HEK293T (cell line): ENCODE measurements around the gene FAM114A1.
"Not testable (repeated sequence)": the region's sequence is repeated elsewhere in the genome, so short reads cannot be mapped to it uniquely, and the experiment has no call there.

Source experiments
- CTCF ChIA-PET: fragments of 350-600 bp; formaldehyde crosslinking; extraction: SDS; loops from one replicate; lab custom pipeline; 2021; ENCODE audit warnings: antibody characterized with exemption, inconsistent platforms; lab: Yijun Ruan, JAX
- POLR2A ChIA-PET: fragments of 350-600 bp; formaldehyde crosslinking; extraction: SDS; loops from one replicate; lab custom pipeline; 2020; ENCODE audit warnings: antibody characterized with exemption, inconsistent platforms; lab: Yijun Ruan, JAX
- DNase-seq: peaks from one replicate; pipeline ENCODE4 v3.0.0; 2012; ENCODE audit warnings: mixed read lengths; ENCODE audit errors: extremely low spot score
- ARNT ChIP-seq: fragments of 450-650 bp; IDR thresholded peaks from 2 replicates; pipeline ENCODE4 v1.6.1; 2017; ENCODE audit warnings: mild to moderate bottlenecking
- BHLHE40 ChIP-seq: fragments of 450-650 bp; IDR thresholded peaks from 2 replicates; pipeline ENCODE4 v1.6.1; 2016; ENCODE audit warnings: mild to moderate bottlenecking, moderate library complexity, borderline replicate concordance
- CTBP1 ChIP-seq: fragments of 450-650 bp; IDR thresholded peaks from 2 replicates; pipeline ENCODE4 v1.6.1; 2016; ENCODE audit warnings: borderline replicate concordance
- ELF4 ChIP-seq: fragments of 450-650 bp; IDR thresholded peaks from 2 replicates; pipeline ENCODE4 v1.6.1; 2017; ENCODE audit warnings: antibody characterized with exemption
- FOXA1 ChIP-seq: fragments of 450-650 bp; IDR thresholded peaks from 2 replicates; pipeline ENCODE4 v1.6.1; 2016; ENCODE audit warnings: mild to moderate bottlenecking
- FOXK2 ChIP-seq: fragments of 450-650 bp; IDR thresholded peaks from 2 replicates; pipeline ENCODE4 v1.6.1; 2016; ENCODE audit warnings: mild to moderate bottlenecking
- FOXM1 ChIP-seq: fragments of 450-650 bp; IDR thresholded peaks from 2 replicates; pipeline ENCODE4 v1.6.1; 2017; ENCODE audit warnings: mild to moderate bottlenecking, borderline replicate concordance
- HDGF ChIP-seq: fragments of 450-650 bp; IDR thresholded peaks from 2 replicates; pipeline ENCODE4 v1.6.1; 2017; ENCODE audit warnings: antibody characterized with exemption, borderline replicate concordance
- L3MBTL2 ChIP-seq: fragments of 450-650 bp; conservative IDR thresholded peaks from 2 replicates; pipeline ENCODE4 v1.6.1; 2016; ENCODE audit warnings: mild to moderate bottlenecking
- LEF1 ChIP-seq: fragments of 450-650 bp; IDR thresholded peaks from 2 replicates; pipeline ENCODE4 v1.6.1; 2017; ENCODE audit warnings: mild to moderate bottlenecking, borderline replicate concordance
- NFRKB ChIP-seq: fragments of 450-650 bp; IDR thresholded peaks from 2 replicates; pipeline ENCODE4 v1.6.1; 2016; ENCODE audit warnings: mild to moderate bottlenecking, moderate library complexity
- PKNOX1 ChIP-seq: fragments of 450-650 bp; IDR thresholded peaks from 2 replicates; pipeline ENCODE4 v1.6.1; 2016
- SP1 ChIP-seq: fragments of 450-650 bp; IDR thresholded peaks from 2 replicates; pipeline ENCODE4 v1.6.1; 2017
- SUZ12 ChIP-seq: fragments of 450-650 bp; IDR thresholded peaks from 2 replicates; pipeline ENCODE4 v1.6.1; 2016; ENCODE audit warnings: mild to moderate bottlenecking
- TARDBP ChIP-seq: fragments of 450-650 bp; IDR thresholded peaks from 2 replicates; pipeline ENCODE4 v1.6.1; 2016
- ZNF384 ChIP-seq: fragments of 450-650 bp; IDR thresholded peaks from 2 replicates; pipeline ENCODE4 v1.6.1; 2016

Gene FAM114A1

GRCh38 chr4:38930204-38930603 is 62.6 kb downstream of the FAM114A1 start:
- DNase-seq, result no peak
- CTCF ChIA-PET, result no interaction called here
- POLR2A ChIA-PET, result no interaction called here
- TF ChIP-seq FOXM1 (no peak), FOXK2 (no peak), PKNOX1 (no peak), TARDBP (no peak), LEF1 (no peak), SP1 (no peak), BHLHE40 (no peak), FOXA1 (no peak), CTBP1 (no peak)

- TF ChIP-seq LEF1 (no peak), FOXM1 (no peak), SUZ12 (no peak), HDGF (no peak), TARDBP (no peak), FOXA1 (no peak), NFRKB (no peak), ARNT (no peak), SP1 (no peak), L3MBTL2 (no peak), PKNOX1 (no peak), ELF4 (no peak), BHLHE40 (no peak), ZNF384 (no peak), FOXK2 (no peak), CTBP1 (no peak)
- CTCF ChIA-PET, result no interaction called here
- POLR2A ChIA-PET, result no interaction called here
- no peak for DNase-seq
Observed at GRCh38 chr4:38930707-38931106, 63.1 kb downstream of the FAM114A1 start.

- ChIA-PET CTCF (no interaction called here), POLR2A (no interaction called here)
- DNase-seq, result no peak
- no peak for TF ChIP-seq HDGF
- TF ChIP-seq FOXA1, result no peak
Observed at GRCh38 chr4:38931125-38931524, 63.5 kb downstream of the FAM114A1 start.

GRCh38 chr4:38935391-38936073 is 67.9 kb downstream of the FAM114A1 start:
- ChIA-PET POLR2A (no interaction called here), CTCF (interaction anchor here (0.6 kb wide), 1 partner anchor 199 kb away, joined by 3 read pairs; no protein-coding TSS in a partner anchor)
- no peak for DNase-seq
- TF ChIP-seq SP1, result no peak
- TF ChIP-seq NFRKB, result no peak
- TF ChIP-seq ARNT, result no peak

- CTCF ChIA-PET, result no interaction called here
- no peak for DNase-seq
- POLR2A ChIA-PET, result no interaction called here
- TF ChIP-seq FOXM1, result no peak
- TF ChIP-seq FOXA1, result no peak
- TF ChIP-seq SP1, result no peak
- no peak for TF ChIP-seq NFRKB
- no peak for TF ChIP-seq ELF4
- TF ChIP-seq HDGF, result no peak
- TF ChIP-seq TARDBP, result no peak
- no peak for TF ChIP-seq FOXK2
- TF ChIP-seq ARNT, result no peak
- no peak for TF ChIP-seq ZNF384
- no peak for TF ChIP-seq L3MBTL2
- TF ChIP-seq CTBP1, result no peak
- TF ChIP-seq PKNOX1, result no peak
- TF ChIP-seq LEF1, result no peak
- TF ChIP-seq SUZ12, result no peak
- TF ChIP-seq BHLHE40, result no peak
Observed at GRCh38 chr4:38939165-38939564, 71.6 kb downstream of the FAM114A1 start.

GRCh38 chr4:38940476-38940875 is 72.9 kb downstream of the FAM114A1 start:
- ChIA-PET CTCF (no interaction called here), POLR2A (no interaction called here)
- no peak for TF ChIP-seq BHLHE40
- DNase-seq, result no peak

- DNase-seq, POLR2A ChIA-PET, CTCF ChIA-PET: not testable (repeated sequence)
Observed at GRCh38 chr4:38941906-38942305, 74.3 kb downstream of the FAM114A1 start.
